ENCODE results near the gene HMCES.

HMCES gene

DNA sequence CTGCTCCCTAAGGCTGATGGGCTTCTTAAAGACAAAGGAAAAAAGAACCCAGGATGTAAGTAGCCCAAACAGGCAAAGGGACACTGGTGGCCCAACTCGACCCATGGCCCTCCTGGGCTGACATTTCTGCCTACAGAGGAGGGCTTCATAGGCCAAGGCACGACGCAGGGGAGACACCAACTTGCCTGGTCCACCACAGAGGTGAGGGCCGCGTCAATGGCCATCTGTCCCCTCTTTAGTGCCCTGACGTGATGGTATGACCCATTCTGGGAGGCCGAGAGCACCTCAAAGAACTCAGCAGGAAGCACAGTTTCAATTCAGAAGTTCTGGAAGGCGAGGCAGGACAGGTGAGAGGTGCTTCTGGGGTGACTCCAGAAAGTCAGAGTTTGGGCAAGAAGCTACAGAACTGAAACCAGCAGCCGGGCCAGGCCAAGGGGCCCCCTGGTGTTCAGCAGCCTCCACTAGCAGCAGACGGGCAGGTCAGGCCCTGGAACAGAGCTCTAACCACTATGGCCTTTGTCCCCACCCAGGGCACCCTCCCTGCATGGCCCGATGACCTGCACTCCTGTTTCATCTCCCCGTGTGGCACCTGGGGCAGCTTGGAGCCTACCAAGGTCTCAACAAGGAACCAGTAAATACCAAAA is 45.1 kb downstream of the HMCES start:
- FAIRE-seq, result no peak
- TF ChIP-seq, protein P1, sequence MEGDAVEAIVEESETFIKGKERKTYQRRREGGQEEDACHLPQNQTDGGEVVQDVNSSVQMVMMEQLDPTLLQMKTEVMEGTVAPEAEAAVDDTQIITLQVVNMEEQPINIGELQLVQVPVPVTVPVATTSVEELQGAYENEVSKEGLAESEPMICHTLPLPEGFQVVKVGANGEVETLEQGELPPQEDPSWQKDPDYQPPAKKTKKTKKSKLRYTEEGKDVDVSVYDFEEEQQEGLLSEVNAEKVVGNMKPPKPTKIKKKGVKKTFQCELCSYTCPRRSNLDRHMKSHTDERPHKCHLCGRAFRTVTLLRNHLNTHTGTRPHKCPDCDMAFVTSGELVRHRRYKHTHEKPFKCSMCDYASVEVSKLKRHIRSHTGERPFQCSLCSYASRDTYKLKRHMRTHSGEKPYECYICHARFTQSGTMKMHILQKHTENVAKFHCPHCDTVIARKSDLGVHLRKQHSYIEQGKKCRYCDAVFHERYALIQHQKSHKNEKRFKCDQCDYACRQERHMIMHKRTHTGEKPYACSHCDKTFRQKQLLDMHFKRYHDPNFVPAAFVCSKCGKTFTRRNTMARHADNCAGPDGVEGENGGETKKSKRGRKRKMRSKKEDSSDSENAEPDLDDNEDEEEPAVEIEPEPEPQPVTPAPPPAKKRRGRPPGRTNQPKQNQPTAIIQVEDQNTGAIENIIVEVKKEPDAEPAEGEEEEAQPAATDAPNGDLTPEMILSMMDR (IDR thresholded peaks at IDR 0.05; ENCODE audit: insufficient read depth, missing control alignments), result no peak
- DNase-seq (ENCODE audit: insufficient read length, low spot score), result no peak

DNA sequence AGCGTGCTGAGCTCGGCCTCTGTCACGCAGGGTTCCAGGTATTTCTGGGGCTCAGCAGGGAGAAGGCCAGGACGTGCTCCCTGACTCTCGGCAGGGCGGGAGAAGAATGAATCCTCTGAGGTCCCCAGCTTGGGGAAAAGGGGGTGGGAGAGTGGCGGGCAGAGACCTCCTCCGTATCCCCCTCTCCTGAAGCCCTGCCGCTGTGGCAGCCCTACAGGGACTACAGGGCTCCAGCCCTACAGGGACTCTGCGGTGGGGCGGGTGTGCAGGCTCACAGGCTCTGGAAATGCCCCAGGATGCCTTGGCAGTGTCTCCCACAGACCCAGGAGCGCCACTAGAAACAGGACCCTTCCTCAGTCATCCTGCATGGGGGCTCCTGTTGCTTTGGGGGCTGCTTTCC is 46.2 kb downstream of the HMCES start:
- DNase-seq (ENCODE audit: insufficient read length, low spot score) (no peak), FAIRE-seq (no peak)
- TF ChIP-seq, protein P1 (IDR thresholded peaks at IDR 0.05; ENCODE audit: insufficient read depth, missing control alignments), result no peak

DNA sequence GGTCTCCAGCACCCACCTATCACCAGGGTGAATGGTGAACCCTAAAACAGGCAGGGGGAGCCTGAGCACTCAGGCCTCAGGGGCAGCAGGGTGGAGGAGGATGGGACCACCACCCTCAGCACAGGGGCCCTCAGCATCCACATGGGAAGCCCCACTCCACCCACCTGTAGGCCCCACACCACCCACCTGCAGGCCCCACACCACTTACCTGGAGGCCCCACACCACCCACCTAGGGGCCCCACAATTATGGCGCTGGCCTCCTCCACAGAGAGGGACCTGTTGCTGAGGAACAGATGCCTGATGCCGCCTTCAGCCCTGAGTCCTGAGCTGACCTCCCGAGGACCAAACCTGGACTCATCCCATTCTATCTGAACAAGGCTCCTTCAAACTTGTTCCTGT is 46.7 kb downstream of the HMCES start:
- DNase-seq (ENCODE audit: insufficient read length, low spot score) (no peak), FAIRE-seq (no peak)
- TF ChIP-seq, protein P1 (IDR thresholded peaks at IDR 0.05; ENCODE audit: insufficient read depth, missing control alignments), result no peak

DNA sequence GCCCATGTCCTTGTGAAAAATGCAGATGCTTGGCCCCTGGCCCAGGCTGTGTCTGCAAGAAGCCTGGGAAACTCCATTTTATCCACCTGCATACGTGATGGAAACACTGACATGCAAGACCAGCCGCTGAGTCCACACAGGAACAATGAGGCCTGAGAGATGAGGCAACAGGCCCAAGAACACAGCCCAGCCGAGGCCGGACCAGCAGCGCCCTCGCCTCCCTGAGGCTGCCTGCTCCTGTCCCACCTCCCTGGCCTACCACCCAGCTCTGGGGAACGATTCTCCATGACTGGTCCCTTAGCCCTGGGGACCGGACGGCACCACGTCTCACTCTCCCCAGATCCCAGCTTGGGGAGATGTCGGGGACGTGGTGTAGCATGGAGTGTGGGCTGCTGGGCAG is 47.5 kb downstream of the HMCES start:
- TF ChIP-seq, protein P1 (IDR thresholded peaks at IDR 0.05; ENCODE audit: insufficient read depth, missing control alignments), result no peak
- FAIRE-seq (no peak), DNase-seq (ENCODE audit: insufficient read length, low spot score) (no peak)

DNA sequence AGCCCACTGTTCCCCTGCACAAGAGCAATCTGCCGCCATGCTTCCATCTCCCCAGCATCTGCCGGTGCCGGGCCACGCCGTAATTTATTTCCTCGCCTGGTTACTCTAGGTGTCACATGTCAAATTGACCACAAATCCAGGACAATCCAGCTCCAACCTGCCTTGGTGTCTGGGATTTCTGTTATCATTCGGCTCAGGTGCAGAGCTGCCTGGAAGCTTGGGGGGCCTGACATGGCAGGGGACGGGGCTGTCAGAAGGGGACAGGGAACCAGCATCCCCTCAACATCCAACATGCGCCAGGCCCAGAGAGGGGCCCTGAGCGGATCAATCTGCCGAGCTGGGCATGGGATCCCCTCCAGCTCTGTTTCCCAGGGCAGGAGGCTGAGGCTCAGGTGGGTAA is 47.9 kb downstream of the HMCES start:
- DNase-seq (ENCODE audit: insufficient read length, low spot score), result no peak
- no peak for FAIRE-seq
- TF ChIP-seq, protein P1 (IDR thresholded peaks at IDR 0.05; ENCODE audit: insufficient read depth, missing control alignments), result no peak

DNA sequence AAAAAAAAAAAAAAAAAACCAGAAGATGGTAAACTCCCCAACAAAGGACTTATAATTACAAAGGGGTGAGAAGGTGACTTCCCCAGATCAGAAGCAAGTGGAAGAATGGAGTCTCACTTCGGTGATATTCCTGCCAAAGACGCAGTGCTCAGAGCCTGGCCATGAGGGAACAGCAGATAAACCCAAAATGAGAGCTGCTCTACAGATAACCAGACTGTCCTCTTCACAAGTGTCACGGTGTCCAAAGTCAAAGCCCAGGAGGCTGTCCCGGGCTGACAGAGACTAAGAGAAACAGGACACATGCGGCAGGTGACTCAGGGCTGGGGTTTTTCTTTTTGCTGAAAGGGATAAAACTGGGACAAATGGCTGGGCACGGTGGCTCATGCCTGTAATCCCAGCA is 48.8 kb downstream of the HMCES start:
- DNase-seq (ENCODE audit: insufficient read length, low spot score) (no peak), FAIRE-seq (no peak)
- TF ChIP-seq, protein P1 (IDR thresholded peaks at IDR 0.05; ENCODE audit: insufficient read depth, missing control alignments), result no peak

DNA sequence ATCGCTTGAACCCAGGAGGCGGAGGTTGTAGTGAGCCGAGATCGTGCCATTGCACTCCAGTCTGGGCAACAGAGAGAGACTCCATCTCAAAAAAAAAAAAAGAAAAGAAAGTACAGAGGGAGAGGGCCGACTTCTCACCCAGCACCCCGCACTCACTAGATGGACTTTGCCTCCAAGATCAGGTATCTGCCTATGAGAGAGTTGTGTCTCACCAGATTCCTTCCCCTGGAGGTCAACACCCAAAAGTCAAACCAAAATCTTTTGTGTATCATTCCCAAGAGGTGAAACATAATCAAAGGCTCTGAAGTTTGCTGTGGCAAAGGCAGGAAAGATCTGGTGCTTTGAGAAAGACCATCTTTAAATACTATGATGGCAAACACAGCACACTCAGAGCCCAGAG is 51.2 kb downstream of the HMCES start:
- TF ChIP-seq, protein P1 (IDR thresholded peaks at IDR 0.05; ENCODE audit: insufficient read depth, missing control alignments), result no peak
- no peak for FAIRE-seq

More for the DNA sequence above, 51.2 kb downstream of the HMCES start:
- no peak for DNase-seq (ENCODE audit: insufficient read length, low spot score)
